Measurements from ENCODE around the gene MTG2. TPM values are rescaled to one million over a fixed set of nuclear protein-coding genes. Genes with fewer than 3 reads are reported as not detected.

The MTG2 gene
- total and polyA plus RNA-seq, 2 of the 13 experiments (the other 11 are each of a cell fraction or from before 2014, with no cell fraction given), result 20.4 to 37.8 TPM

GRCh38 chr20:62226707-62227590 is 44.1 kb downstream of the MTG2 start (continued):
- TF ChIP-seq, protein P1, sequence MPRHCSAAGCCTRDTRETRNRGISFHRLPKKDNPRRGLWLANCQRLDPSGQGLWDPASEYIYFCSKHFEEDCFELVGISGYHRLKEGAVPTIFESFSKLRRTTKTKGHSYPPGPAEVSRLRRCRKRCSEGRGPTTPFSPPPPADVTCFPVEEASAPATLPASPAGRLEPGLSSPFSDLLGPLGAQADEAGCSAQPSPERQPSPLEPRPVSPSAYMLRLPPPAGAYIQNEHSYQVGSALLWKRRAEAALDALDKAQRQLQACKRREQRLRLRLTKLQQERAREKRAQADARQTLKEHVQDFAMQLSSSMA (CRISPR knock-in tag; IDR thresholded peaks at IDR 0.05), result no peak

DNA sequence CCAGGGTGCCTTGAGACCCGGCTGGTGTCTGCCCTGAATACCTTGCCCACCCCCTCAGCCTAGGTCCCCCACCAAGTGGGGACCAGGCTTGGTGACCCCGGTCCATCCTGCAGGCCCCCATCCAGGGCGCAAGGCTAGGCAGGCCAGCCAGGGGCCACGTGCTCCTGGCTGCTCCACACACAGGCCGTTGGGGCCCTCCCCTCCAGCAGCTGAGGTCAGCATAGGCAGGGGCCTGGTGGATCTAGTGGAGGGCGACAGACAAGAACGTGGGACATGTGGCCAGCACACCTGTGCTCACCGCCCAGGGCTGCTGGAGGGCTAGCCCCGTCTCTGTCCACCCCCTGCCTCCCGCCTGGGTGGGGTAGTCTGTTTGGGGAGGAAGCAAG is 44.8 kb downstream of the MTG2 start:
- FAIRE-seq (no peak), DNase-seq (ENCODE audit: low spot score) (no peak), ATAC-seq (peak; percentile 49)
- in situ Hi-C loops (cut with HindIII; ENCODE audit: extremely low pct_ligation_motif_present, low pct_unique_long_range_greater_than_20kb), result no loop called here
- Histone ChIP-seq H3K4me2 (ENCODE audit: low read depth, low read length) (peak overlapping the region; percentile 51), H3K36me3 (replicated peaks in 1 of 2; ENCODE audit: control insufficient read depth in 1 of 2, insufficient read depth in 2 of 2, low read length in 2 of 2) (no peaks in the 10 kb centered on the region), H4K20me1 (ENCODE audit: insufficient read depth, low read length) (peaks cover 6% of the 10 kb centered on the region; the same call in 1 of the 2 replicates), H3K4me1 (ENCODE audit: insufficient read depth, low read length) (peaks cover 21% of the 10 kb centered on the region), H3K27me3 (ENCODE audit: control insufficient read depth in 1 of 2, insufficient read depth in 2 of 2, low read length in 2 of 2) (peaks cover 45 to 72% of the 10 kb centered on the region in 2 experiments), H3K79me2 (ENCODE audit: insufficient read depth, low read length) (no peaks in the 10 kb centered on the region), H3K4me3 (replicated peaks in 1 of 3; ENCODE audit: insufficient read depth in 1 of 3, low read depth in 2 of 3, low read length in 3 of 3) (peak overlapping the region in 1 of 3 experiments; percentile 39; a peak in 1 of 6 replicates), H3K27ac (ENCODE audit: extremely low read length, insufficient read depth, low read length) (no peak overlapping the region), H2AFZ (ENCODE audit: low read length) (no peak overlapping the region), H3K9ac (ENCODE audit: insufficient read depth, low read depth, low read length) (no peak overlapping the region), H3K9me3 (ENCODE audit: low read length) (no peaks in the 10 kb centered on the region)
- BruUV-seq (replicated peaks), result no TSS peak
- ChIA-PET POLR2A (no interaction called here), CTCF (ENCODE audit: low intra/inter-chr PET ratio, low total read pairs) (no interaction called here)
- WGBS (ENCODE audit: low lambda C conversion rate), result 0% methylated on average over 5 of the region's 10 CpGs
- intact Hi-C loops (cut with micrococcal nuclease; ENCODE audit: unreplicated experiment), result no loop called here
- TF ChIP-seq, protein P2, sequence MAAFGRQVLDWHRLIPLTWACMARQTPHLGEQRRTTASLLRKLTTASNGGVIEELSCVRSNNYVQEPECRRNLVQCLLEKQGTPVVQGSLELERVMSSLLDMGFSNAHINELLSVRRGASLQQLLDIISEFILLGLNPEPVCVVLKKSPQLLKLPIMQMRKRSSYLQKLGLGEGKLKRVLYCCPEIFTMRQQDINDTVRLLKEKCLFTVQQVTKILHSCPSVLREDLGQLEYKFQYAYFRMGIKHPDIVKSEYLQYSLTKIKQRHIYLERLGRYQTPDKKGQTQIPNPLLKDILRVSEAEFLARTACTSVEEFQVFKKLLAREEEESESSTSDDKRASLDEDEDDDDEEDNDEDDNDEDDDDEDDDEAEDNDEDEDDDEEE (CRISPR knock-in tag; IDR thresholded peaks at IDR 0.05), result 0 out of 2 replicates have a peak, but pooled peaks have one; percentile 53
- TF ChIP-seq ZNF619 (CRISPR knock-in tag; IDR thresholded peaks at IDR 0.05) (no peak), MNT (IDR thresholded peaks at IDR 0.05) (peak; percentile 47), BORCS8-MEF2B (CRISPR knock-in tag; IDR thresholded peaks at IDR 0.05) (0 out of 2 replicates have a peak, but pooled peaks have one; percentile 23), DDIT3 (CRISPR knock-in tag; IDR thresholded peaks at IDR 0.05) (no peak), GABPB1 (CRISPR knock-in tag; IDR thresholded peaks at IDR 0.05) (peak; percentile 39; the same call in 1 of the 2 replicates), ZNF274 (CRISPR knock-in tag; IDR thresholded peaks at IDR 0.05) (peak; percentile 19; the same call in 1 of the 2 replicates), DRAP1 (CRISPR knock-in tag; IDR thresholded peaks at IDR 0.05) (no peak), ZSCAN21 (CRISPR knock-in tag; IDR thresholded peaks at IDR 0.05; ENCODE audit: borderline replicate concordance) (0 out of 2 replicates have a peak, but pooled peaks have one; percentile 10), MBNL3 (CRISPR knock-in tag; conservative IDR thresholded peaks at IDR 0.05) (no peak), GTF2F1 (IDR thresholded peaks at IDR 0.05; ENCODE audit: low read length) (no peak), ZNF441 (CRISPR knock-in tag; IDR thresholded peaks at IDR 0.05; ENCODE audit: borderline replicate concordance) (0 out of 2 replicates have a peak, but pooled peaks have one; percentile 21), ZNF891 (CRISPR knock-in tag; IDR thresholded peaks at IDR 0.05) (0 out of 2 replicates have a peak, but pooled peaks have one; percentile 2), KLF16 (CRISPR knock-in tag; IDR thresholded peaks at IDR 0.05) (no peak)
- TF ChIP-seq, protein P3, sequence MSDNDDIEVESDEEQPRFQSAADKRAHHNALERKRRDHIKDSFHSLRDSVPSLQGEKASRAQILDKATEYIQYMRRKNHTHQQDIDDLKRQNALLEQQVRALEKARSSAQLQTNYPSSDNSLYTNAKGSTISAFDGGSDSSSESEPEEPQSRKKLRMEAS (IDR thresholded peaks at IDR 0.05), result peak; percentile 73

Data from HepG2 (cell line).